C4-2B (cell line): ENCODE data around the gene KCNJ10.

Experiments
- ZFX ChIP-seq: fragments of 450-650 bp; IDR thresholded peaks from 2 replicates; pipeline ENCODE4 v1.6.1; 2017
- TF ChIP-seq, protein P1 (sequence below): fragments of 450-650 bp; conservative IDR thresholded peaks from 2 replicates; pipeline ENCODE4 v1.5.1; 2017; ENCODE audit warnings: mild to moderate bottlenecking

DNA sequence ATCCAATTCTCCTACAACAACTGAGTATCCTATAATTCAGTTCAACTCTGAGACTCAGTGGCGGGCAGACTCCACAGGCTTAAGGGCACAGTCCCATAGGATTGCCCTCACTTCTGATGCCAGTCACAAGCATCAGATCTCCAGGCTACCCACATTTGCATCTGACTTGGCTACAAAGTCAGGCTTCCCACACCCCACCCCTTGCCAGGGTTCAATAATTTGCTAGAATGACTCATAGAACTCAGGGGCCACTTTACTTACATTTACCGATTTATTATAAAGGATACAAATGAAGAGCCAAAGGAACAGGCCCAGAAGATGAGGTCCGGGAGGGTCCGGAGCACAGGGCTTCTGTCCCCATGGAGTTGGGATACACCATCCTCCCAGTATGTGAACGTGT lies 80.0 kb downstream of the KCNJ10 start:
- TF ChIP-seq, protein P1, sequence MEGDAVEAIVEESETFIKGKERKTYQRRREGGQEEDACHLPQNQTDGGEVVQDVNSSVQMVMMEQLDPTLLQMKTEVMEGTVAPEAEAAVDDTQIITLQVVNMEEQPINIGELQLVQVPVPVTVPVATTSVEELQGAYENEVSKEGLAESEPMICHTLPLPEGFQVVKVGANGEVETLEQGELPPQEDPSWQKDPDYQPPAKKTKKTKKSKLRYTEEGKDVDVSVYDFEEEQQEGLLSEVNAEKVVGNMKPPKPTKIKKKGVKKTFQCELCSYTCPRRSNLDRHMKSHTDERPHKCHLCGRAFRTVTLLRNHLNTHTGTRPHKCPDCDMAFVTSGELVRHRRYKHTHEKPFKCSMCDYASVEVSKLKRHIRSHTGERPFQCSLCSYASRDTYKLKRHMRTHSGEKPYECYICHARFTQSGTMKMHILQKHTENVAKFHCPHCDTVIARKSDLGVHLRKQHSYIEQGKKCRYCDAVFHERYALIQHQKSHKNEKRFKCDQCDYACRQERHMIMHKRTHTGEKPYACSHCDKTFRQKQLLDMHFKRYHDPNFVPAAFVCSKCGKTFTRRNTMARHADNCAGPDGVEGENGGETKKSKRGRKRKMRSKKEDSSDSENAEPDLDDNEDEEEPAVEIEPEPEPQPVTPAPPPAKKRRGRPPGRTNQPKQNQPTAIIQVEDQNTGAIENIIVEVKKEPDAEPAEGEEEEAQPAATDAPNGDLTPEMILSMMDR: no peak
- TF ChIP-seq ZFX: no peak
